Stimulated activated CD8-positive, alpha-beta memory T cell treated with anti-CD3 and anti-CD28 coated beads, Interleukin-15, amount 100 ng/mL, for 1 hour (primary cell): ENCODE results near the gene WWOX.

Experiments used
- DNase-seq: peaks from one replicate; pipeline ENCODE4 v3.0.0-alpha.2; 2020; ENCODE audit warnings: low read depth

The WWOX gene

DNA sequence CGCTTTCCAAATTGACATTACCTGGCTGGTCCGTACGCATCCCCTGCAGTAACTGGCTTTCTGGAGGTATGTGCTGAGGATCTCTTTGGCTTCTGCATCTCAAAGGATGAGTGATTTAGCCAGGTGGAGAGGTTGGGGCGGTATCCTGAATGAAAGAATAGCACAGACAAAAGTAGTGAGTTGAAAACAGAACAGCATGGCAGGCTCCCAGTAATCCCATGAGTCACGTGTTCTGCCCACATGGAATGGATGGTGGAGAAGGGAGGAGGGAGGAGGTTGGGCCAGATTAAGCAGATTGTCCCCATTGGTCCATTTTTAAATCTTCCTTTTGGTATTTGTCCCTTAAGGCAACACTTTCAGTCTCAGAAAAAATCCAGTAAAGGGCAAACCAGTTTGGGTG is 176.0 kb downstream of the WWOX start:
- DNase-seq = no peak

DNA sequence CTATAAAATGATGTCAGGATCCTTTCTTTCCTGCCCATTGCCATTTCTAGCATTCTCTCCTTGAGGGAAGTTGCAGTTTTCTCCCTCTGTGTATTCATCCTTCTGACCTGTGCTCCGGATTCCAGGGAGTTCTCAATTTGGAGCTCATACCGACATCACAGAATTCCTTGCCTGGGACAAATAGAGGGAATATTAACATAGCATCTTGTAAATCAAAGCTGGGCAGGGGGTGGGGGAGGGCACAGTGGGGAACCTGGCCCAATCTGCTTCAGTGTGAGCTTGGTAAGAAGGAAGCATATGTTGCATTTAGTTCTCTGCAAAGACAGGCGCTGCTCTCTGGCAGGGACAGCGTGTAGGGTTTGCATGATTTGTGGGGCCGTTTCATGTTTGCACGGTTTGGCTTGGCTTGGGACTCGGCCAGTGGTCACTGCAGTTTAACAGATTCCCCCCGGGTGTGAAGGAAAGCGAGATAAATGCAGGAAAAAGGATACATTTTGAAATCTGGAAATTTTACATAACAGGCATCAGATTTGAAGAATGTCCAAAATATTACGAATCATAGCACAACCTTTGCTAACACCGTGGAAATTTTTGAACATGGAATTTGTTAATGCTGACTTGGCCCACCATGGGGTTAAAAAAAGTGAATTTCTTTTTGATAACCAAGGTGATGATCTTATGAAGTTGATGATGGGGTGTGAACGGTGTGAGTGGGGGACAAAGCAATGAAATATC is 178.0 kb downstream of the WWOX start:
- DNase-seq = no peak

DNA sequence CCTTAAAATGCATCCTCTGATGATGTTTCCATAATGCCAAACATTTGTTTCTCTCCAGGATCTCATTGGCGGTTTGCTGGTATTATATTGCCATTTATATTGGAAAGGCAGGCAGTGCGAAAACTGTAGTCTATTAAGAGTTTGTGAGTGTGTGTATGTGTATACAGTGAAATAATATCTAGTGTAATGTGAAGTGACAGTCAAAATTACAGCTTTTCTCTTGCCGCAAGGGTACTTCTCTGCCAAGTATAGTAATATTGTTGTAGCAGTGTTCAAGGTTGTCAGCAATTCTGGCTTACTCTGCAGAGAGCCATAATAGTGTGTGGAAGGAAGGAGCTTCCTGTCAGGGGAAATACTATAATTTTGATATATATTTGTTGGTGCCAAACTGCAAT is 178.6 kb downstream of the WWOX start:
- no peak for DNase-seq

DNA sequence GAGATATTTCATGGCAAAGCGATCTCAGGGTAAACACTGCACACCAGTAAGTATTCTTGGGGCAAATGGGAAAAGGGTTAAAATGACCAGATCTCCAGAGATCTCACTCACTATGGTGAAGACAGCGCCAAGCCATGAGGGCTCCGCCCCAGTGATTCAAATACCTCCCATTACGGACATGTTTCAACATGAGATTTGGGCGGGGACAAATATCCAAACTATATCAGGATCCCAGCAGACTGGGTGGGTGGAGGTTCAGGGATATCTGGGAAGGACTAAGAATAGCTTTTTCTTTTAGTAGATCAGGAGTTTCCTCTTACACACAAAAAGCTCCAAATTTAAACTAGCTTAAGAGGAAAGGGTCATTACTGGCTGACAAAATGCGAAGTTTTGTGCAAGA is 181.7 kb downstream of the WWOX start:
- no peak for DNase-seq

DNA sequence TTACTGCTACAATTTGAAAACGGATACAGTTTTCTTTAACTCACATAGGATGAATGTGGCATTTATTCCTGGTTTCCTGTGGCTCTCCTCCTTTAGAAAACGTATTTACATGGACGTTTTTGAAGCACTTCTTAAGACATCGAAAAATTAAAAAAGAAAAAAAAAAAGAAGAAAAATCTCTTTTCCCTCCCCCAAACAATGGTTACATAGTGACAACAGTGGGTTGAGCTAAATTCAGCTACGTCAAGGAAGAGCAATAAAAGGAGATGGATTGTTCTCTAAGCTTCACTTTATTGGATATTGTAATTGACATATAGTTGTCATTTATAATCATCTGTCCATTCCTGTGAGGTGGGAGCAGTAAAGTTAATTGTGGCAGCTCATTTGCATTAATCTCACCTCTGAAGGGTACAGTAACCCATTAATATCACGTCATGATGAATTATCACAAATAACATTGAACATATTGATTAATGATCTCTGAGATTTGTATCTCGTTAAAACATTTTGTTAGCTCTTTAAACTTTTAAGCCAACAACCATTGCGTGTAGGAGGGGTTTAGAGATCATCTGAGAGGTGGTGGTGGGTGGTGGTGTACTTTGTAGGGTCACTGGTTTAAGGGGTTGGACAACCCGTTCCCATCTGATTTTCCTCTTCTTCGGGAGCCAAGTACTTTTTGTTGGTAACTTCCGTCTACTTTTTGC is 184.2 kb downstream of the WWOX start:
- no peak for DNase-seq

DNA sequence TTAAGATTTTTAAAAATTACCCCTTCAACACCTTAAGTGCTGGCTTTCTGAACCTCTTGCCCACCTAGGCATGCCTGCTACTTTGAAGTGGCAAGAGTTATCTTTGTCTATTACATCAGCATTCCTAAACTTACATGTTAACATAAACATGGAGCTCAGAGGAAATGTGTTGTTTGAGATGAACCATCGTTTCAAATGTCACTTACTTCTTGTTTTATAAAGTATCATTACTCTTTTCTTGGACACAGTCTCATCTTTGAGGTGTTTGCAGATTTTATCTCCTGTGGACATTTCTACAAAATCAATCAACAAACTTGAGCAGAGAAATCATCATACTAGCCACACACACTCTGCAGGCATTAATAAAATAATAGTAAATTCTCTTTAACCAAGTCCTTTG is 184.9 kb downstream of the WWOX start:
- DNase-seq = no peak

DNA sequence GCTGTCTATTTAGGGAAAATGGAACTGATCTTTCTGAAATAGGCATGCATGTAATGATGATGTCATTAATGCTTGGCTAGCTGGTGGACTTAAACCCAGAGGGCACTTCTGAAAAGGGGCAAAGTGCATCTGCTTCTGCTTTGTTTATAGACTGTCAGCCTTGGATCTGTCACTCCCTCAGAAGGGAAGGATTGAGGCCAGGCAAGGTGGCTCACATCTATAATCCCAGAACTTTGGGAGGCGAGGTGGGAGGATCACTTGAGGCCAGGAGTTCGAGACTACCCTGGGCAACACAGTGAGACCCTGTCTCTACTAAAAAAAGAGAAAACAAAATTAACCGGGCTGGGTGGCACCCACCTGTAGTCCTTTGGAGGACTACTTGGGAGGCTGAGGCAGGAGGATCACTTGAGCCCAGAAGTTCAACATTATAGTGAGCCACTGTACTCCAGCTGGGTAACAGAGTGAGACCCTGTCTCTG is 185.5 kb downstream of the WWOX start:
- no peak for DNase-seq

DNA sequence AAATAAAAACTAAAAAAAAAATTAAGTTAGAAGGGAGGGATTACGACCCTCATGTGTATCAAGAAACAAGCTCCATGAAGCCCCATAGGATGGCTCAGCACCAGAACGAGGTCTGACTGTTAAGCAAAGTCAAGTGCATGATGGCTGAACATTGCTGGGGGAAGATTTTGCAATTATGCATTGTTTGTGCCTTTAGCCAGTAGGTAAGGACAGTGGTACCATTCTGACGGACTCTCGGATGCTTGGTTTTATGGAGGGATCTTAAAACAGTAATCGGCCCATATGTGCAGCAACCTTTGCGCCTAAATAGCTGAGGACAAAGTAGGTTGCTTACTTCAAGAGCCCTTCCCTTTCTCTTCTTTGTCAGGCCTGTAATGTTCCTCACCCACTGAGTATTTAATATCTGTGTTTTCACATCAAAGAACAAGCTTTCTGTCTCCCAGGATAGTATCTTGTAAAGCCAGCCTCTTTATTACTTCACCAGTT is 186.0 kb downstream of the WWOX start:
- no peak for DNase-seq

DNA sequence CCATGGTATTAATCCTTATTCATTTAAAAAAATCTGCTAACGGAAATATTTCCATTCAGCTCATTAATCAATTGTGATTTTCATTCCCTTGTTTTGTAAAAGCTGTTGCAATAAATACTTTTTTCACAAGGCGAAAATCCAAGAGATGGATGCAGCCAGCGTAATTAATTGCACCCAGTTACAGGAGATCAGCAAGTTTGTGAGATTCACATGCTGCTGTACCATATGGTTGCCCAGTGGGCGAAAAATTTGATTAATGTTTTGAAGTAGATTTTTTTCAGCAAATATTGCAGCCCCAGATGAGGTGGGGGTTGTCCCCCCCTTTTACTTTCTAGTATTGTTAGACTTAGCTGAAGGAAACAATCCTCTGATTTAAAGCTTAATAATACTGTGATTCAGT is 186.6 kb downstream of the WWOX start:
- DNase-seq = no peak

DNA sequence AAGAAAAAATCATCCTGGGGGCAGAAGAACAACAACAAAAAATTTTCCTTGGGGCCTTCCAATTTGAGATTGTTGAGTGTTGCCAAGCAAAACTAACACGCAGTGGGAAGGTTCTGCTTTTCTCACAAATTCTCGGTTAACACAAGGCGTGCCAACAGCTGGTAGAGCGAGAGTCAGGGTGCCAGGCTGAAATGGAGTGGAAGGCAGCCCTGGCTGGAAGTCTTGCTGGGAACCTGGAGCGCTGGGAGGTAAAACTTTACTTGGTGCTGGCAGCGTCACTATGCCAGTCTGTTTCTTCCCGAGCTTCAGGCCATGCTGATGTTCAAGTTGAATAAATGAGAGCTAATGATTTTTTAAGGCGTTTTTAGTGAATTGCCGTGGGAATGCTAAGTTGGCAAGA is 189.4 kb downstream of the WWOX start:
- no peak for DNase-seq

DNA sequence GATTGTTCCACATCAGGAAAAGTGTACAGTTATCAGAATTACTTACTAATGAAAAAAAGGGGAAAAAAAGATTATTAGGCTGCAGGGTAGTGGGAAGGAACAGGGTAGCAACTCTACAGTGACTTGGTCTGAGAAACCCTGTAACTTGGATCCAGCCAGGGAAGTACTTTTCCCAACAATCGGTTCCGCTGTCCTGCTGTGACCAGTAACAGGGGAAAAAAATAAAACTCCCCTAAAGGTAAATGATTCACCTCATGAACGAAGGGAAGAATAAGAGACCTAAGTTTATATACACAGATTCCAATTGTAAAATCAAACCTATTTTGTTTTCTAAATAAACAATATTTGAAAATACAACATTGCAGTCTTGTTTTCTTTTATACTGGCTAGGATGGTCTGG is 189.9 kb downstream of the WWOX start:
- DNase-seq = no peak

DNA sequence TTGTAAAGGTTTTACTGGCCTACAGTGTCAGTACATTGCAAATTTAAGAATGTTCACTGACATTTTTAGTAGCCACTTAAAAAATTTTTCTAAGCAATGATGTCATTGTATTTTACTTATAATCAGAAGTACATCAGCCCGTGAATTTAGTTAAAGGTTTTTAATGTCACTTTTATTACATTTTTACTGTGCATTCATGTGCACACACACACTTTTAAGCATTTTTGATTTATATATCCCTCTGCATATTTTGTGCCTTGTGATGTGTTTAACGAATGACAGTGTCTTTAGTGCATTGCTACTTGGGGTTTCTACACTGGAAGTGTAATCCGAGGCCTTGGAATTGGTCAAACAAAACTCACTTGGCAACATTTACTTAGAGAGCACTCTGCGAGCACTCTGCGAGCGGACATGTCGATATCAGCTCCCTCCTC is 190.4 kb downstream of the WWOX start:
- DNase-seq = no peak

DNA sequence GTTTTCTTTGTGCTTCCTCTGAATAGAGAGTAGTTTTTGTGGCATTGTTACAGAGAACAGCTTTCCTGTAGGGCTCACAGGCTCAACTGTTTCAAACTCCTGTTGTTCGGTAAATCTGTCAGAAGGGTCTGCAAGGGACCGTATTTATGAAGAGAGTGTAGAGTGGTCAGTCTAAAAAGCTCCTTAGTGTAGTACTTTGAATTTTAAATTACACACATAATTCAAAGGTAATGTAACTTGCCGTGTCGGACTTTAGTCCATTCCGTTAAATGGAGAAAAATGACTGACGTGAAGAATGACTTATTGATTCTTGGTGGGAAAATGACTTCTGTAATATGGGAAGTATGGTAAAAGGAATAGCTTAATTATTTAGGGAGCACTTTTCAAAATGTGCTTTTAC is 190.9 kb downstream of the WWOX start:
- no peak for DNase-seq

DNA sequence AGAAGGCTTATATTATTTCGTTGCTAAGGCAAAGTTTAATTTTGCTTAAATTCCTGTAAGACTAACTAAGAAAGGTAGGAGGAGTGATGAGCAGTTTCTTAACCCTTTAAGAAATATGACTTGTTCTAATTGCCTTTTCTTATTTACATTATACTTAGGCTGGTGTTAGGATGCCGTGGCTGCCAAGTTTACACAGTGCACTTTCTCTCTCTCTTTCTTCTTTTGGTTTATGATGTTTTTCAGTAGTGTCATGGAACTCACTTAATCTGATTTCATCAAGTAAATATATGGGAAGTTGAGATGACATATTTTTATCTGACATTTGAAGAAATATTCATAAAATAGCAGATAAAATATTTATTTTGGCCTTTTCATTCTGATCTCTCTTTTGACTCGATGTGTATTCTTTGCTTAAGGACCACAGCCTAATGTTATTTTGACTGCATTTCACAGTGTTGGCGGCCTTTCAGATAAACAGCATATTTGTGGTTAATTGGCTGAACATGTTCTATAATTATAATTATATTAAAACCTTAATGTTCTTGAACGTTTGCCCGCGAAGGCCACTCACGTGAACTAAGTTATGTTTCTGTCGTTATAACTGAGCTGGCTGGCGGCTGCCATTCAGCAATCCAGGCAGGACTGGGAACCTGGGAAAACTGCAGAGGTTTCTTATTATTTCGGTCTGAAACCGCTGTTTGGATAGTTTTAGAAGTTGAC is 191.6 kb downstream of the WWOX start:
- no peak for DNase-seq

DNA sequence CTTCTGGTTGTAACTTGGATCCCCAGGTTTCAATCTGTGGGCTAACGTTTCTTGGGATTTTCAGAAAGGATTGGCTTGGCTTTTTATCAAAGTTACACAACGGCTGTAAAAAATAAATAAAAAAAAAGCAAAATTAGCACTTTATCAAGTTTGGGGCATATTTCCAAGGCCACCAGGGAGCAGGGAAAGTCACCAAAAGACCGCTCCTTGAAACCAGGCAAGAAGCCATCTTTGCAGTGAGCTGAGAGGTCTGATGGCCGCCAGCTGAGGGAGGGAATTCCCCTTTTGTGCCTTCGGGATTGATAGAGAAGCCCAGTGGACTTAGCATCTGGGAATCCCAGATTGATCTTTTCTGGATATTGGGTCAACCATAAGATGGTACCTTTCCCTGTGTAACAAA is 192.2 kb downstream of the WWOX start:
- no peak for DNase-seq

DNA sequence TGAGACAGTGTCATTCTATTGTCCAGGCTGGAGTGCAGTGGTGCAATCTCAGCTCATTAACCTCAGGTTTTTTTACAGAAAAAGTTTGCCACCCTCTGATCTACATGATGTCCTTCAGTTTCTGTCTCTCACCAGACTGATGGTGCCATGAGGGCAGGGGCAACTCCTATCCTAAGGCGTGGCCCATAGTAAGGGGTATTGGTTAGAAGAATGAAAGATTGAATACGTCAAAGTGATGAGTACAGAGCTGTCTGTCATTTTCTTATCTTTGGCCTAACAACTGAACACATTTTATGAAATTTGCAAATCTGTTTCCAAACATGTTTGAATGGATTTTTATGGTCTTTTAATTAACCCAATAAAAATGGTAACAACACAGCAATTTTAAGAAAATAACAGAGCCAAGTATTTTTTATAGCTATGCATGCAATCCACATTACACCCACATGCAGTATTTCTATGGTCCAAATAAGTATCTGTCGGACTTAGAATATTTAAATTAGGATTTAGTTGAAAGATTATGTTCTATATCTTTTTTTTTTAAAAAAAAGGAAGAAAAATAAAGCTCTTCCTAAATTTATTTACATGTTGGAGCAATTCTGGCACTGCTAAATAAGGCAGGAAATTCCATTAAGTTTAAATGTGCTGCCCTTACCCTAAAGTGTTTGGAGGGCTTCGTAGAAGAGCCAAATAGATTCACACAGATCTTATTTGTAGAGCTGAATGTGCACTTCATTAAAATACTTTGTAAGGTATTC is 192.8 kb downstream of the WWOX start:
- DNase-seq = no peak

DNA sequence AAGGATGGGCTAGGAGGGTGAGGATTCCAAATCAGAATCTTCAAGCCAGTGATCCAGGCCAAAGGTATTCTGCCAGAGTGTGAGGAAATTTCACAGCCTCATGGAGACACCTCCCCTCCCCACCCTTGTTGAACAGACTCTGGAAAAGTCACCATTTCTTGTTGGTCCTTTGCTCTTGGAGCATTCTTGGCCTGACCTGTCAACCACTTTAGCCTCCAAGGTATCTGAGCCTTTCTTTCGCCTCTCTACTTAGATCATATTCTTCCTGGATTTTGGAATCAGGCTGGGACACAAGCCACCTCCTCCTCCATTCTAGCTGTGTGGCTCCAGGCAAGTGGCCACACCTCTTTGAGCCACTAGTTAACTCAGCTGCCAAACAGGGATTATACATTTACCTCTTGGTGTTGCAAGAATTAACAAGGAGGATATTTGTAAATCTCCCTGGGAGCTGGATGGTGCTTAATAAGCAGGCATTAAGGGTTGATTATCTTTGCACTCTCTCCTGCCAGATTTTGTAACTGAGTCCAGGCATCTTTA is 193.5 kb downstream of the WWOX start:
- no peak for DNase-seq

DNA sequence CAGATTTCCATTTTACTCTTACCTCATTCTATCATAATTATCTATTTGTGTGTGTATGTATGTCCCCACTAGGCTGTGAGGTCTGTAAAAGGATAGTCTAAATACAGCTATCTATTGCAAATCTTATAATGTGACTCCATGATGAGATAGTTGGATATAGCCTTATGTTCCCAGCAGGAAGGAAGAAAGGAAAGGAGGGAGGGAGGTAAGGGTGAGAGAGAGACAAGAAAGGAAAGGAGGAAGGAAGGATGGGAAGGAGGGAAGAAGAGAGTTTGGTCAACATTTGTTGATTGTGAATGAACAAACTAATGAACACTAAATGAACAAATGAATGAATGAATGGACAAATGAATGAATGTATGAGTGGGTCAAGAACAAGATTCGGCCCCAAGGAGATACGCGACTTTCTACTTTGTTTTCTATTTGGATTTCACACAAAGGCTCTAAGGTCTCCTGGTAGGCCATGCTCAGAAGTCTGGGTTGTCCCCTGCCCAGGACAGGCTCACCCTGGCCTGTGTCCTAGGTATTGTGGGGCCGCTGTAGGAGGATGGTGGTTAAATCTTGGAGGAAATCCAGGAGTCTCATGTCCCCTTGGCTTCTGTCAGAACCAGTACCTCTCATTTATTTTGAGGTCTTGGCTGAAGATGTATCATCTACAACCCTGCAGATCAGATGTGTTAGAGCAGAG is 195.2 kb downstream of the WWOX start:
- no peak for DNase-seq

DNA sequence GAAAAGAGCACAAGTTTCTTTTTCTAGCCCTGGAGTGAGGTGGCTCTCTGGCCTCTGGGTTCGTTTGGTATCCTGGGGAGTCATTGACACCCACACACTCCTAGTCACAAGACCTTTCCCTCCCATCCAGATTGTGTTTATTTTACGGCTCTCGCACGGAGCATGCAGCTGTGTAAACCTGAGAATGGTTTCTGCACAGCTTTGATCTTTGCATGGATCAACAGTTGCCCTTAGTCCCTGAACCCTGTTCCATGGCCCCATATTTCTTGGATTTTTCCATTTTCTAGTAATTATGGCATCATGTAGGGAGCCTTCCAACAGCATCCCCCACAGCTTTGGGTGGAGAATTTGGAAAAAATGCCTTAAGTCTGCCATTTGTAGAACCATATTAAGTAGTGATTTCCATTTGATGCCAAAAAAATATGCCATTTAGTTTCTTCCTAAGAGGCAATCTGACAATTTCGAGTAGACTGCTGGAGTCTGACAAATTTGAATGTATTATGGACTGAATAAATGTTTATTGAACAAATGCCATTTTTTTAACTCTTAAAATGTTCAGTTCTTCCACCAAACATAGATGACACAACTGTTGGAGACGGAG is 197.7 kb downstream of the WWOX start:
- DNase-seq = no peak

DNA sequence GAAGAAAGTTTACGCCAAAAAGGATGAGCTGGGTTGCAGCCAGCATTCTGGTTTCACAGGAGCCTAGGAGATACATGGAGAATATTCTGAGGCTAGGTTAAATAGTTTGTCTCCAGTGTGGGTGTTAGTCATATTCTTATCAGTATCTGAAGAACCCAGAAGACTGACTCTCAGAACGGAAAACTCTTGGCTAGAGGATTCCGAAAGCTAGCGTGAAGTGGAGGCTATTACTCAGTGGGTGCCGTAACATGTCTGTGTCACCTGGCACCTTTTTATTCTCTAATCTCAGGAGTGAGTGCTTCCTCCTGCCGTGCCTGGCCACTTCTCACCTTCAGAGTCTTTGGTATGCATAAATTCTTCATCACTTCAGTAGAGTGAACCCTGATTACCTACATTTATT is 199.5 kb downstream of the WWOX start:
- no peak for DNase-seq

DNA sequence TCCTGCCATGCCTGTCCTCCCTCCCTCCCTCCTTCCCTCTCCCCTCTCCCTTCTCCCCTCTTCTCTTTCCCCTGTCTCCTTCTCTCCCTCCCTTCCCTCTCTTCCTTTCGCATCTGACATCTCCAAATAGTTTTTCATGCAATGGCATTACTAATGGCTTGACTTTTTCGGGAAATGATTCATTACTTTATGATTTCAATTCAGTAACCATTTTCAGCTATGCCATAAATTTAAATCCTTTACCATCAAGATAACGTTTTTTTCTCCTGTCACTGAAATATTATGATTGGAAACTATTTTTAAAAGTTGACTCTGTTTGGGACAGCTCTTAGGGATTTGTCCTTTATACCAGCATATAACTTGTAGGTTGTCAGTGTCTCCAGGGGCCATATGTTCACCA is 201.0 kb downstream of the WWOX start:
- DNase-seq = no peak
